NCI-H1694 treated with DMSO at 0.1 percent for 48 hours (cell line): ENCODE results near the gene DGKD.

Experiments
- DNase-seq: peaks from one replicate; lab custom pipeline; 2025; lab: John Stamatoyannopoulos, UW

DGKD gene

GRCh38 chr2:233429175-233429897 is 75.0 kb downstream of the DGKD start:
- DNase-seq, result no peak

GRCh38 chr2:233430081-233430480 is 75.8 kb downstream of the DGKD start:
- DNase-seq, result no peak

GRCh38 chr2:233430651-233431050 is 76.4 kb downstream of the DGKD start:
- no peak for DNase-seq

- DNase-seq, result no peak
Measured at GRCh38 chr2:233433029-233433428, 78.7 kb downstream of the DGKD start.

- no peak for DNase-seq
Measured at GRCh38 chr2:233433794-233434193, 79.5 kb downstream of the DGKD start.

GRCh38 chr2:233434666-233435330 is 80.5 kb downstream of the DGKD start:
- DNase-seq, result no peak

- no peak for DNase-seq
Measured at GRCh38 chr2:233435436-233436190, 81.3 kb downstream of the DGKD start.

GRCh38 chr2:233436191-233436581 is 81.9 kb downstream of the DGKD start:
- no peak for DNase-seq

- DNase-seq, result no peak
Measured at GRCh38 chr2:233436691-233437438, 82.6 kb downstream of the DGKD start.

GRCh38 chr2:233437439-233437955 is 83.2 kb downstream of the DGKD start:
- no peak for DNase-seq

- no peak for DNase-seq
Measured at GRCh38 chr2:233438573-233439147, 84.4 kb downstream of the DGKD start.

GRCh38 chr2:233439191-233439590 is 84.9 kb downstream of the DGKD start:
- DNase-seq, result no peak

- no peak for DNase-seq
Measured at GRCh38 chr2:233440314-233440713, 86.0 kb downstream of the DGKD start.

GRCh38 chr2:233440714-233441113 is 86.4 kb downstream of the DGKD start:
- DNase-seq, result no peak

- no peak for DNase-seq
Measured at GRCh38 chr2:233441161-233442027, 87.1 kb downstream of the DGKD start.

- DNase-seq, result no peak
Measured at GRCh38 chr2:233442028-233442310, 87.7 kb downstream of the DGKD start.

- peak; percentile 78 for DNase-seq
Measured at GRCh38 chr2:233443511-233444183, 89.4 kb downstream of the DGKD start.

- no peak for DNase-seq
Measured at GRCh38 chr2:233444501-233444900, 90.2 kb downstream of the DGKD start.

- no peak for DNase-seq
Measured at GRCh38 chr2:233445152-233445830, 91.0 kb downstream of the DGKD start.

- DNase-seq, result no peak
Measured at GRCh38 chr2:233446121-233446520, 91.8 kb downstream of the DGKD start.
